Fibroblast of skin of left biceps (primary cell): Measurements from ENCODE around the gene ATP6V1C2.

Experiments used
- DNase-seq, 2 experiments: peaks; one replicate each; pipeline ENCODE4 v3.0.0-alpha.2; 2013; ENCODE audit warnings: low read depth in 2 of 2

The ATP6V1C2 gene

GRCh38 chr2:10732924-10733565, 11.6 kb downstream of the ATP6V1C2 start:
- no peak for DNase-seq

DNA sequence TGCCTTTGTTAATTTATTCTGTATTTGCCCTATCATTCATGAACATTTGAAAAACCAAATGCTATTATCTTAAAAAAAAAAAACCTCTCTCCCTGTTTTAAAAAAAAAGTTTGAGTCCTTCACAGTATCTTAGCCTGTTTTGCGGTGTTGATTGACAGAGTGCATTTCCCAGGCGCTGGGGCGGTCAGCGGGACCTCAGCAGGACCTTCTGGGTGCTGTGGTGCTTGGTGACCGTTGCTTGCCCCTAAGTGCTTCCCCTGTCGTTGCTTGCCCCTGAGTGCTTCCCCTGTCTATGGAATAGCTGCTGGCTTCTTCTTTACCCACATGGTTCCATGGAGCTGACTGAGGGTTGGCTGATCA, 12.1 kb downstream of the ATP6V1C2 start:
- no peak for DNase-seq

DNA sequence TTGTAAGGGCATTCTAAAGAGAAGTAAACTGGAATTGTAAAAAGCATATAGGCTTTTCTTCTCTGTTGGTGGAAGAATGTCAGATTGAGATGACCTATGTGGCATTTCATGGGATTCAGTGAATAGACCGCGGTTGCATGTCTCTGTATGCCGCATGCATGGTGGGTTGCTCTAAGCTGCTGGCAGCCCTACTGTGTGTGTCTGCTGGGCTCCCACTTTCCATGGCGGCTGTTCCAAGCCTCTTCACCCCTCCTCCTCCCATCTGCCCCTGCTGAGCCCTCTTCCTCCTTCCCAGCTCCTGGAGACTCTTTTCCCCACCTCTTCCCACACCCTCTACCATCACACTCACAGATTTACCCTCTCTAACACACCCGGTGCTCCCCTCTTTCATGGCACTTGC, 12.6 kb downstream of the ATP6V1C2 start:
- no peak for DNase-seq

DNA sequence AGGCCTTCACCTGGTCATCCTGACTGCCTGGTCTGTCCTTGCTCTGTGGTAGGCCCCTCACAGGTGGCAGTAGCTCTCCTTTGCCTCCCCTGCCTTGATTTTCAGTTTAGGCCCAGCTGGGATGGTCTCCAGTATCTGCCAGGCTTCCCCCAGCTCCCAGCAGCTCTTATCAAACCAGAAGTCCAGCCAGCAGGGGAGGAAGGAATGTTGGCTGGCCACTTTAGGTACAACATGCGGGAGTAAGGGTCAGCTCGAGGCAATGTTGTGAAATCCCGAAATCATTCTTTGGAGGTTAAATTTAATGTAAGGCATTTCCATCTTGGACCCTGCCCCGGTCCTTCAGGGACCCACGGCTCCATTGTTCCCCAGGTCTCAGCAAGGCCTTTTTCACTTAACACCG, 16.8 kb downstream of the ATP6V1C2 start:
- no peak for DNase-seq

GRCh38 chr2:10740226-10740625, 18.8 kb downstream of the ATP6V1C2 start:
- DNase-seq = no peak

DNA sequence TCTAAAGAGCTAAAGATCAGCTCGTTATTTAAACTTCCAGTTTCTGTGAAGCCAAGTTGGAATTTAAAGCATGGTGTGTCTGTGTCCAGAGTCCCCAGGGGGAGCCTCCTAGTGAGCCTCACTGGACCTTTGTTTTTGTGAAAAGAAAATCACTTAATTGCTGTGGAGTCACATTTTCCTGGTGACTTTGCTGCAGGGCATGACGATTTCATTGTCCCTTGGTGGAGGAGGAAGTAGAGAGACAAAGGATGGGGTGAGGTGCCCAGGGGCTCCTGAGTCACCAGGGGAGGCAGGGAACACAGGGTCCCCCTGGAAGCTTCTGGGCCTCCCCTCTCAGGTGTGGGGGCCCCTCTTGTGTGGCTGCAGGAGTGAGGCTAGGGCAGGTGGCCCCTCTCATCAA, 19.7 kb downstream of the ATP6V1C2 start:
- DNase-seq = no peak

DNA sequence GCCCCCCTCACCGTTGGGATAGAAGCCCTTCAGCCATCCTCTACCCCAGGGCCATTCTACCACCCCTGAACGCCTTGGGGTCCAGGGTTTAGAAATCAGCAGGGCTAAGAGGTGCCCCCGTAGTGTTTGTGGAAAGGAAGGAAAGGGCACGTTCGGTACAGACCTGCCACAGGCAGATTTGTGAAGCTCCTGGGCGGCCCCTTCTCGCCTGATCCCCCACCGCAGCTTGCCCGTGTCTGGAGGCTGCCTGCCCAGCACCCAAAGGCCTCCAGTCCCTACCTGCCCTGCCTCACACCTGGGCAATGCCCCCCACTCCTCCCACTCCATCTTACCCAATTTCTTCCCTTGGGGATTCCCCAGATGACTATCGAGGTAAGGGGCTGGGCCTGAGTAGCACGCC, 21.2 kb downstream of the ATP6V1C2 start:
- DNase-seq = no peak

DNA sequence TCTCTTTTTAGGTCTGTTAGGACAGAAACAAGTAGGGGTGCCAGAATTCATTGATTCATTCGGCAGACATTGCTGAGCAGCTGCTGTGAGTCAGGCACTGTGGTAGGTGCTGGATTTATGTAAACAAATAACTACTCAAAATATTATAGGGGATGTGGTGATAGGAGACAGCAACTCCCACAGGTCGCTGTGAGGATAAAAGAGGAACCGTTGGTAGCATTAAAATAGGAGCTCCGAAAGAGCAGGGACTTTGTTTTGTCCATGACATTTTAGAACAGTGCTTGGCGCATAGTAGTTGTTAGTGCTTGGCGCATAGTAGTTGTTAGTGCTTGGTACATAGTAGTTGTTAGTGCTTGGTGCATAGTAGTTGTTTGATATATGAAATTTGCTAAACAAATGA, 29.2 kb downstream of the ATP6V1C2 start:
- no peak for DNase-seq

GRCh38 chr2:10752236-10752635, 30.8 kb downstream of the ATP6V1C2 start:
- no peak for DNase-seq

DNA sequence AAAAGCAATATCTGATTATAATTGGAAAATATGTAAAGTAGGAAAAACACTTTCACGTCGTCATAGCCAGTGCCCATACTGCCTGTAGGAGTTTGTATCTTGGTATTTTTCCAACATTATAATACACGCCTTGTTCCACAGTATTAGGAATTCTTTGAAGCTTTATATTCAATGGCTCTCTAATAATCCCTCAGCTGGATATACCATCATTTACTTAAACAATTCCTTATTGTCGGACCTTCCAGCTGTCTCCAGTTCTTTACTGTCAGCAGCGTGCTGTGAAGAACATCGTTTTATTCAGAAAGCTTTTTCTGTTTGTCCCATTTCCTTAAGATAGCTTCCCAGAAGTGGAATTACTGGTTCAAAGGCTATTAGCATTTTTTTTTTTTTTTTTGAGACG, 31.7 kb downstream of the ATP6V1C2 start:
- DNase-seq = no peak

DNA sequence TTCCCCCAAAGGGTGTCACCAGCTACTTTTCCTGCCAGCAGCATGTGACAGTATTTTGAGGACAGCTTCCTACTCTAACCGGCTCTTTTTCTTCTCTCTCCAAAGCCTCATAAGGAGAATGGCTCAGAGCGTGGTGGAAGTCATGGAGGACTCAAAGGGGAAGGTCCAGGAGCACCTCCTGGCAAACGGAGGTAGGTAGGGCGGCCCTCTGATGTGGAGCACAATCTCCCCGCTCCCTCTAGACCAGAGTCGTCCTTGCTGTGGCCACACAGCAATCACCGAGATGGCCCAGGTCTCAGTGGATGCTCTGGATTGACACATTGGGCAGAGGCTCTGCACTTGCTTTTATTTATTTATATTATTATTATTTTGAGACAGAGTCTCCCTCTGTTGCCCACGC, 32.4 kb downstream of the ATP6V1C2 start:
- no peak for DNase-seq

- no peak for DNase-seq
Observed at GRCh38 chr2:10755621-10756020, 34.2 kb downstream of the ATP6V1C2 start.

DNA sequence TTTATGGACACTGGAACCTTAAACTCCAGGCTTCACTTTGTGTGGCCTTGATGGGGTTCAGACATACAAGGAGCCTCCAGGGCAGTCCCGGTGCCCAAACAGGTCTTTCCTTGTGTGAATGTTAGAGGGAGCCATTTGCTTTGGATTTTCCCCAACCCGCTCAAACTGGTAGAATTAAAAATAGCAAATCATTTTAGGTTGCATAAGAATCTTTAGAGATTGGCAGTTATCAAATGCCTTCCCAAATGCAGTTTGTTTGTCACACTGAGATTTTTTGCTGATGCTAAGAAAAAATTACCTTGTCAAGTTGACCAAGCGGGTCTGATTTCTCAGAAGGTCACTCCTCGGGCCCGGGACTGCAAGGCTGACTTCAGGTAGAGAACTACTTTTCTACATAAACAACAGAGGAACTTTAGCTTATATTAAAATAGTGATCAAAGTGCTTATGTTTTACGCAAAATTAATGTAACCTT, 36.4 kb downstream of the ATP6V1C2 start:
- no peak for DNase-seq

- DNase-seq = no peak
Observed at GRCh38 chr2:10759151-10759714, 37.8 kb downstream of the ATP6V1C2 start.

DNA sequence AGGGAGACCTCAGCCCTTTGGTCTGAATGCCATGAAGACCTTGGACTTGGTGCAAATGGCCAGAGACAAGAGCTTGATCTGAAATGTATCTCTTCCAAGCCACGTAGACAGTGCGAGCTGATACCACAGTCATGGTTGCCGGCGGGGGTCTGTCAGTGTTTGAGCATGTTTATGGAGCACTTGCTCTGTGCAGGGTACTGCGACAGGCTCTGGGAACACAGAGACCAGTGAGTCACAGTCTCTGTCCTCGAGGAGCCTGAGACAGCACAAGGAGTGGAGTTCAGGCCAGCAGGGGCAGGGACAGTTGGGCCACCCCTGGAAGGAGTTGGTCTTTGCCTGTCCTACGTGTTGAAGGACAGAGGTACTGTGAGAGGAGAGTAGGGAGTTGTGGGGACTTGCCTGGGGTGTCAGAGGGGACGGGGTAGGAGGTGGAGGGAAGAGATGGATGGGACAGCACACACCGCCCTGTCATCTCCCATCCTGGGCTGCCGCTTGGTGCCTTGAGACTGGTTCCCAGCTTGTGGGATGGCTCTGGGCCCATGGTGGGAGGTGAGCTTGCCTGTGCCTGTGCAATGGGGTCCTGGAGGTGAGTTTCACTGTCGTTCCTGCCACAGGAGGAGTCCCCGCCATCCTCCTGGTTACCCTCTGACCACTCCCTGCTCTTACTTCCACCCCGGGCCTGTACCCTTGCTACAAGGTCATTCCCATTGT, 39.5 kb downstream of the ATP6V1C2 start:
- DNase-seq = no peak

DNA sequence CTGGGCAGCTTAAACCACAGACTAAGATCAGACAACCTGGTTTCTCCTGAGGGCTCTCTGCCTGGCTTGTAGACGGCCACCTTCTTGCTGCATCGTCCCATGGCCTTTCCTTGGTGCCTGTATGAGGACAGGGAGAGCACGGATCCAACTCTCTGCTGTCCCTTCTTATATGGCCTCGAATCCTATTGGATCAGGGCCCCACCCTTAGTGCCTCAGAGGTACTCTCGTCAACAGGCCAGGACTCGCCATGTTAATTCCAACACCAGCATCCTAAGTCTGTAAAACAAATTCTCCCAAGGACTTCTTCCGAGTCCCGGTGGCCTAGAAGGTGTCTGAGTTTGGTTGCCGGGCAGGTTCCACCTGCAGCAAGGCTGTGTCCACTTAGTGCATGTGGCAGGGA, 40.2 kb downstream of the ATP6V1C2 start:
- DNase-seq = no peak

GRCh38 chr2:10762651-10763460, 41.4 kb downstream of the ATP6V1C2 start:
- no peak for DNase-seq

DNA sequence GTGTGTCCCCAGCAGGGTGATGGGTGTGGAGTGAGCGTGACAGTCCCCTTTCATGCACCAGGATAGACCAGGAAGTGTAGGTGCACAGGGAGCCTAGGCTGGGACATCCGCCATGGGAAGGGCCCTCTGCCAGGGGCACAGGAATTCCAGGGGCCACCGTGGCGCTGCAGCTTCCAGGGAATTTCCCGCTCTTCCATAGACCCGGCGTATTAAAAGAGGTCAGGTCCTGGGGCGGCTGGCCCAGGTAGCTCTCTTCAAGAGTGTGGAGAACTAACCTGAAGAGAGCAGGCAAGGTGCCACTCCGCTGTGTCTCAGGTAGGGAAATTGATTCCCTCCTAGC, 42.0 kb downstream of the ATP6V1C2 start:
- DNase-seq = no peak

GRCh38 chr2:10764096-10764785, 42.8 kb downstream of the ATP6V1C2 start:
- DNase-seq = no peak

- DNase-seq = no peak
Observed at GRCh38 chr2:10764896-10765295, 43.5 kb downstream of the ATP6V1C2 start.

DNA sequence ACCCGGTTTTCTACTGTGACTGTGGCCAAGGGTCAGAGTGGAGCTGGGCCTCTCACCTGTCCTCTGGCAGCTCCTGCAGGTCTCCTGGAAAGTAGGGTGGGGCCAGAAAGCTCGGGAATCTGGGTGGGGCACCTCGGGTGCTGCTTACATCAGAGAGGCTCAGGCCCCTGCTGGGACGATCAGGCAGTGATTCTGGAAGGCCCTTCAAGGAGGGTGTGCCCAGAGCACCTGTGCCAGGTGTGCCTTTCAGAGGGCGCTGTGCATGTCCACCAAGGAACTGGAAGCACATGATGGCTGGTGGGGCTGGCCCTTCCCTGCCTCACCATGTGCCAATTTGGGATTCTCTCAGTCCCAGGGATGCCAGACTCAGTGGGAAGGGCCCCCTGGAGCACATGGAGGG, 44.0 kb downstream of the ATP6V1C2 start:
- DNase-seq = no peak

- no peak for DNase-seq
Observed at GRCh38 chr2:10765914-10766313, 44.5 kb downstream of the ATP6V1C2 start.
